Endothelial cell of umbilical vein (primary cell): Measurements from ENCODE around the gene EFNA4. TPM values are rescaled to one million over a fixed set of nuclear protein-coding genes. Genes with fewer than 3 reads are reported as not detected.

Experiments used
- BruUV-seq: library from RNA; stranded (reverse); fragments of 400-500 nt; replicated peaks from 2 replicates; lab custom pipeline; 2021; lab: Mats Ljungman, UMichigan
- CTCF ChIA-PET: fragments of 300-600, 350-600 bp; sonication (Branson Sonifier 250); formaldehyde crosslinking; loops from one replicate; lab custom pipeline; 2021; ENCODE audit warnings: antibody characterized with exemption, inconsistent platforms; lab: Charles Lee
- POLR2A ChIA-PET: fragments of 300-600, 350-600 bp; sonication (Branson Sonifier 250); formaldehyde crosslinking; loops from one replicate; lab custom pipeline; 2021; ENCODE audit warnings: antibody characterized with exemption, inconsistent platforms; lab: Charles Lee
- DNase-seq: peaks from one replicate; pipeline ENCODE4 v3.0.0-alpha.2; 2011; ENCODE audit warnings: low read depth, low spot score
- FAIRE-seq: peaks from 2 replicates; lab custom pipeline; 2011; peaks lifted over from hg19 to GRCh38; lab: Jason Lieb, UNC
- H2AFZ ChIP-seq: 2 replicates; pipeline ENCODE4 v1.6.0; 2012; ENCODE audit warnings: low read depth, low read length, control low read depth, inconsistent platforms
- H3K27ac ChIP-seq: 2 replicates; pipeline ENCODE4 v1.5.1; 2011; ENCODE audit warnings: low read depth, mild to moderate bottlenecking, control low read depth, low read length, moderate library complexity; ENCODE audit not compliant: insufficient read depth
- H3K27me3 ChIP-seq, 2 experiments: 2 replicates each; pipeline versions ENCODE4 v1.6.0 to v1.6.1; 2011; ENCODE audit warnings: low read length in 2 of 2, mixed read lengths in 1 of 2; ENCODE audit not compliant: control insufficient read depth in 2 of 2, insufficient read depth in 2 of 2
- H3K36me3 ChIP-seq, 2 experiments: 2 replicates in 1 of 2; 3 replicates in 1 of 2; pipeline ENCODE4 v1.5.1; 2011; ENCODE audit warnings: low read length in 2 of 2, mild to moderate bottlenecking in 1 of 2, moderate library complexity in 1 of 2; ENCODE audit not compliant: control insufficient read depth in 2 of 2, insufficient read depth in 2 of 2; ENCODE audit errors: extremely low read depth in 1 of 2
- H3K4me1 ChIP-seq: 3 replicates; pipeline ENCODE4 v1.5.1; 2011; ENCODE audit warnings: mild to moderate bottlenecking, low read length; ENCODE audit not compliant: control insufficient read depth, insufficient read depth; ENCODE audit errors: extremely low read depth
- H3K4me2 ChIP-seq: 2 replicates; pipeline ENCODE4 v1.6.1; 2011; ENCODE audit warnings: low read length, control low read depth, mixed read lengths; ENCODE audit not compliant: insufficient read depth
- H3K4me3 ChIP-seq, 3 experiments: fragments of 200-600 bp in 1 of 3; sonication (generic), shearing (Covaris generic) in 1 of 3; replicated peaks in 1 of 3; 2 replicates each; pipeline ENCODE4 v1.5.1; 2011 to 2016; ENCODE audit warnings: control low read depth in 3 of 3, low read length in 3 of 3, mild to moderate bottlenecking in 2 of 3, inconsistent platforms in 1 of 3, low read depth in 1 of 3, moderate library complexity in 1 of 3; ENCODE audit not compliant: insufficient read depth in 1 of 3
- H3K79me2 ChIP-seq: 2 replicates; pipeline ENCODE4 v1.6.0; 2012; ENCODE audit warnings: low read length, inconsistent platforms; ENCODE audit not compliant: control insufficient read depth, insufficient read depth
- H3K9ac ChIP-seq: replicated peaks from 2 replicates; pipeline ENCODE3; 2011; ENCODE audit warnings: low read length, control low read depth; ENCODE audit not compliant: insufficient read depth; ENCODE audit errors: extremely low read depth
- H3K9me1 ChIP-seq: replicated peaks from 3 replicates; pipeline ENCODE4 v1.6.0; 2011; ENCODE audit warnings: mild to moderate bottlenecking, low read length; ENCODE audit not compliant: control insufficient read depth, insufficient read depth; ENCODE audit errors: extremely low read depth
- H3K9me3 ChIP-seq: replicated peaks from 2 replicates; pipeline ENCODE4 v1.5.1; 2012; ENCODE audit warnings: low read length, inconsistent platforms; ENCODE audit not compliant: control insufficient read depth, insufficient read depth
- H4K20me1 ChIP-seq: replicated peaks from 2 replicates; pipeline ENCODE3; 2011; ENCODE audit warnings: mild to moderate bottlenecking, low read length; ENCODE audit not compliant: control insufficient read depth, insufficient read depth; ENCODE audit errors: extremely low read depth
- CTCF ChIP-seq, 2 donors: IDR thresholded peaks; 1 replicate in 1 of 2; 2 replicates in 1 of 2; pipeline ENCODE4 v1.5.1; 2011; ENCODE audit warnings: low read length in 2 of 2, mild to moderate bottlenecking in 2 of 2, moderate library complexity in 2 of 2, control low read depth in 1 of 2, inconsistent platforms in 1 of 2, low read depth in 1 of 2; ENCODE audit not compliant: insufficient read depth in 1 of 2; ENCODE audit errors: extremely low read depth in 1 of 2
- FOS ChIP-seq: IDR thresholded peaks from 2 replicates; pipeline ENCODE4 v1.6.1; 2011; ENCODE audit warnings: mild to moderate bottlenecking, low read length, moderate library complexity, borderline replicate concordance; ENCODE audit not compliant: insufficient read depth
- MAX ChIP-seq: IDR thresholded peaks from 2 replicates; pipeline ENCODE4 v1.6.1; 2011; ENCODE audit not compliant: insufficient read depth, insufficient read length
- dilution Hi-C: fragments of 300-500 bp; cut with MboI; formaldehyde crosslinking; loops from one replicate; pipeline ENCODE4 v1.15.0; 2019; ENCODE audit warnings: low sequenced_read_pairs; ENCODE audit not compliant: extremely low pct_ligation_motif_present
- intact Hi-C: fragments of 100-400 bp; cut with micrococcal nuclease; formaldehyde crosslinking; loops from one replicate; pipeline ENCODE4 v1.10.0; 2022
- polyA plus RNA-seq, 4 experiments: library from polyadenylated mRNA; depleted of rRNA in 3 of 4; stranded (reverse) in 3 of 4; unstranded in 1 of 4; fragments of >200 nt; gene quantifications; 2 replicates each; pipeline versions ENCODE4 v1.2.1 to v1.2.3, GENCODE V29; 2011 to 2012; ENCODE audit warnings: missing spikeins in 1 of 4
- total RNA-seq: library from RNA; stranded (reverse); gene quantifications from 2 replicates; pipeline ENCODE4 v1.2.3, GENCODE V29; 2021

EFNA4 gene
- total and polyA plus RNA-seq, 2 donors (not counting 3 experiments of a cell fraction or from before 2014, with no cell fraction given) = 16.5 to 25.2 TPM

GRCh38 chr1:155083865-155084721 is 20.6 kb downstream of the EFNA4 start:
- TF ChIP-seq MAX (no peak), CTCF (IDR thresholded peaks at IDR 0.05; ENCODE audit: extremely low read depth in 1 of 2, insufficient read depth in 1 of 2, low read depth in 1 of 2, low read length in 2 of 2) (peak in 1 of 2 donors; percentile 12), FOS (no peak)

More at GRCh38 chr1:155083865-155084721, 20.6 kb downstream of the EFNA4 start:
- peaks cover 15% of the 10 kb centered on the region for H3K4me1 ChIP-seq
- peak overlapping the region; percentile 49 for H3K4me2 ChIP-seq
- H3K27ac ChIP-seq = no peak overlapping the region
- no TSS peak for BruUV-seq
- H3K36me3 ChIP-seq = no peaks in the 10 kb centered on the region
- H3K27me3 ChIP-seq = peaks cover 34 to 44% of the 10 kb centered on the region in 2 experiments
- POLR2A ChIA-PET = interaction anchor here (0.6 to 1.0 kb wide), 2 partner anchors 33 to 40 kb away, joined by 4 to 7 read pairs; partner anchors contain the start of gene ADAM15
- peak overlapping the region in 2 of 3 experiments; percentile 1 to 68 for H3K4me3 ChIP-seq
- H3K9me1 ChIP-seq = no peaks in the 10 kb centered on the region
- H3K79me2 ChIP-seq = no peaks in the 10 kb centered on the region
- CTCF ChIA-PET = interaction anchor here (0.6 to 3.1 kb wide), 34 partner anchors 13 to 524 kb away, joined by 3 to 67 read pairs (median 7); partner anchors contain the start of genes ADAM15, DPM3, EFNA4 and KRTCAP2
- H2AFZ ChIP-seq = peak overlapping the region; percentile 69
- peak; percentile 24 for DNase-seq
- no peak for FAIRE-seq
- no peak overlapping the region for H3K9ac ChIP-seq
- intact Hi-C loops = loop anchor here (1.0 to 2.0 kb wide), 5 partner anchors 13 to 415 kb away; partner anchors contain the start of genes EFNA4 and ZBTB7B
- no peaks in the 10 kb centered on the region for H4K20me1 ChIP-seq
- dilution Hi-C loops = no loop called here
- no peaks in the 10 kb centered on the region for H3K9me3 ChIP-seq
